Activated CD8-positive, alpha-beta memory T cell treated with anti-CD3 and anti-CD28 coated beads, Interleukin-2, amount 50 U/mL, for 4 hours (primary cell): ENCODE data around the gene NKAIN2.
"Not testable (repeated sequence)": the region's sequence is repeated elsewhere in the genome, so short reads cannot be mapped to it uniquely, and the experiment has no call there.

Source experiments
- DNase-seq: peaks from one replicate; pipeline ENCODE4 v3.0.0-alpha.2; 2020

The NKAIN2 gene

GRCh38 chr6:123972600-123973294, 169.1 kb downstream of the NKAIN2 start:
- no peak for DNase-seq

GRCh38 chr6:123980311-123980710, 176.6 kb downstream of the NKAIN2 start:
- no peak for DNase-seq

- no peak for DNase-seq
These were observed 183.3 kb downstream of the NKAIN2 start for GRCh38 chr6:123986938-123987337.

GRCh38 chr6:123989918-123990317, 186.3 kb downstream of the NKAIN2 start:
- DNase-seq, result not testable (repeated sequence)

GRCh38 chr6:123990376-123990775, 186.7 kb downstream of the NKAIN2 start:
- DNase-seq, result no peak

- no peak for DNase-seq
These were observed 190.5 kb downstream of the NKAIN2 start for GRCh38 chr6:123994168-123994567.

- no peak for DNase-seq
These were observed 191.4 kb downstream of the NKAIN2 start for GRCh38 chr6:123994891-123995635.

GRCh38 chr6:123997223-123997622, 193.6 kb downstream of the NKAIN2 start:
- DNase-seq, result no peak

- no peak for DNase-seq
These were observed 198.9 kb downstream of the NKAIN2 start for GRCh38 chr6:124002377-124003081.

- no peak for DNase-seq
These were observed 203.6 kb downstream of the NKAIN2 start for GRCh38 chr6:124007266-124007665.

- no peak for DNase-seq
These were observed 204.6 kb downstream of the NKAIN2 start for GRCh38 chr6:124008000-124008987.

GRCh38 chr6:124008988-124009765, 205.5 kb downstream of the NKAIN2 start:
- DNase-seq, result no peak

- no peak for DNase-seq
These were observed 206.9 kb downstream of the NKAIN2 start for GRCh38 chr6:124010574-124010973.

GRCh38 chr6:124011180-124011579, 207.5 kb downstream of the NKAIN2 start:
- DNase-seq, result no peak

GRCh38 chr6:124022051-124022450, 218.4 kb downstream of the NKAIN2 start:
- not testable (repeated sequence) for DNase-seq

- DNase-seq, result no peak
These were observed 219.0 kb downstream of the NKAIN2 start for GRCh38 chr6:124022641-124023040.

- DNase-seq, result no peak
These were observed 223.0 kb downstream of the NKAIN2 start for GRCh38 chr6:124026694-124027093.

GRCh38 chr6:124027392-124027791, 223.7 kb downstream of the NKAIN2 start:
- DNase-seq, result no peak

- no peak for DNase-seq
These were observed 224.5 kb downstream of the NKAIN2 start for GRCh38 chr6:124028117-124028516.

GRCh38 chr6:124029567-124029966, 225.9 kb downstream of the NKAIN2 start:
- DNase-seq, result no peak

GRCh38 chr6:124033501-124033900, 229.8 kb downstream of the NKAIN2 start:
- DNase-seq, result no peak

GRCh38 chr6:124036384-124036783, 232.7 kb downstream of the NKAIN2 start:
- no peak for DNase-seq
